ENCODE measurements around the gene PDGFA.
"Not testable (repeated sequence)": the region's sequence is repeated elsewhere in the genome, so short reads cannot be mapped to it uniquely, and the experiment has no call there.

Gene PDGFA

GRCh38 chr7:552151-552867 lies 32.7 kb upstream of the PDGFA start:
- in situ Hi-C loops (cut with MboI; ENCODE audit: low sequenced_read_pairs): not testable (repeated sequence)

GRCh38 chr7:551615-551970 lies 31.9 kb upstream of the PDGFA start:
- in situ Hi-C loops (cut with MboI; ENCODE audit: low sequenced_read_pairs): not testable (repeated sequence)

- in situ Hi-C loops (cut with MboI; ENCODE audit: low sequenced_read_pairs): no loop called here
Observed at GRCh38 chr7:550881-551614, 31.4 kb upstream of the PDGFA start.

GRCh38 chr7:549891-550625 lies 30.4 kb upstream of the PDGFA start:
- in situ Hi-C loops (cut with MboI; ENCODE audit: low sequenced_read_pairs): no loop called here

- in situ Hi-C loops (cut with MboI; ENCODE audit: low sequenced_read_pairs): no loop called here
Observed at GRCh38 chr7:549066-549890, 29.6 kb upstream of the PDGFA start.

- in situ Hi-C loops (cut with MboI; ENCODE audit: low sequenced_read_pairs): no loop called here
Observed at GRCh38 chr7:548401-548800, 28.8 kb upstream of the PDGFA start.

- in situ Hi-C loops (cut with MboI; ENCODE audit: low sequenced_read_pairs): no loop called here
Observed at GRCh38 chr7:545470-545869, 25.8 kb upstream of the PDGFA start.

- in situ Hi-C loops (cut with MboI; ENCODE audit: low sequenced_read_pairs): no loop called here
Observed at GRCh38 chr7:544338-545221, 24.9 kb upstream of the PDGFA start.

GRCh38 chr7:543501-544337 lies 24.1 kb upstream of the PDGFA start:
- in situ Hi-C loops (cut with MboI; ENCODE audit: low sequenced_read_pairs): no loop called here

- in situ Hi-C loops (cut with MboI; ENCODE audit: low sequenced_read_pairs): no loop called here
Observed at GRCh38 chr7:542713-543500, 23.3 kb upstream of the PDGFA start.

- in situ Hi-C loops (cut with MboI; ENCODE audit: low sequenced_read_pairs): no loop called here
Observed at GRCh38 chr7:542131-542712, 22.6 kb upstream of the PDGFA start.

- in situ Hi-C loops (cut with MboI; ENCODE audit: low sequenced_read_pairs): no loop called here
Observed at GRCh38 chr7:541661-542060, 22.0 kb upstream of the PDGFA start.

GRCh38 chr7:540997-541396 lies 21.4 kb upstream of the PDGFA start:
- in situ Hi-C loops (cut with MboI; ENCODE audit: low sequenced_read_pairs): no loop called here

GRCh38 chr7:540579-540978 lies 20.9 kb upstream of the PDGFA start:
- in situ Hi-C loops (cut with MboI; ENCODE audit: low sequenced_read_pairs): no loop called here

- in situ Hi-C loops (cut with MboI; ENCODE audit: low sequenced_read_pairs): no loop called here
Observed at GRCh38 chr7:539731-540411, 20.2 kb upstream of the PDGFA start.

- in situ Hi-C loops (cut with MboI; ENCODE audit: low sequenced_read_pairs): no loop called here
Observed at GRCh38 chr7:538764-539685, 19.4 kb upstream of the PDGFA start.
